SU-DHL-6 (cell line): ENCODE measurements around the gene CFP.

Source experiments
- H2AFZ ChIP-seq: fragments of 200-600 bp; sonication (generic); 2 replicates; pipeline ENCODE4 v1.6.1; 2014; ENCODE audit warnings: low read depth, mild to moderate bottlenecking, moderate library complexity, mixed read lengths, antibody characterized with exemption, low read length; ENCODE audit not compliant: severe bottlenecking
- H3F3A ChIP-seq: fragments of 200-600 bp; shearing (Covaris generic); 2 replicates; pipeline ENCODE4 v1.6.0; 2016; ENCODE audit warnings: antibody characterized with exemption, mild to moderate bottlenecking; ENCODE audit not compliant: insufficient read depth
- H3K27ac ChIP-seq: fragments of 200-600 bp; sonication (generic); 2 replicates; pipeline ENCODE4 v1.5.1; 2016; ENCODE audit warnings: low read depth, mild to moderate bottlenecking, low read length, moderate library complexity, mixed read lengths
- H3K27me3 ChIP-seq: fragments of 200-600 bp; sonication (generic), shearing (Covaris generic); 2 replicates; pipeline ENCODE4 v1.6.0; 2014; ENCODE audit warnings: mild to moderate bottlenecking, low read length
- H3K36me3 ChIP-seq: fragments of 200-600 bp; sonication (generic); 2 replicates; pipeline ENCODE4 v1.6.1; 2014; ENCODE audit warnings: mild to moderate bottlenecking, low read length, mixed read lengths
- H3K4me2 ChIP-seq: fragments of 300-600, 200-600 bp; shearing (Covaris generic), sonication (generic); 2 replicates; pipeline ENCODE4 v1.6.0; 2014; ENCODE audit warnings: low read length, low read depth, mild to moderate bottlenecking; ENCODE audit not compliant: poor library complexity, severe bottlenecking
- H3K4me3 ChIP-seq: fragments of 200-600 bp; sonication (generic); 2 replicates; pipeline ENCODE4 v1.5.1; 2014; ENCODE audit warnings: antibody characterized with exemption, low read length, mild to moderate bottlenecking, mixed read lengths; ENCODE audit not compliant: insufficient read depth, poor library complexity, severe bottlenecking
- H3K79me2 ChIP-seq: fragments of 200-600 bp; sonication (generic); 2 replicates; pipeline ENCODE4 v1.6.1; 2014; ENCODE audit warnings: mild to moderate bottlenecking, low read length, moderate library complexity; ENCODE audit not compliant: insufficient read depth
- H3K9ac ChIP-seq: fragments of 200-600 bp; sonication (generic); 2 replicates; pipeline ENCODE4 v1.7.0; 2014; ENCODE audit warnings: mild to moderate bottlenecking, low read length
- H3K9me2 ChIP-seq: fragments of 200-600 bp; sonication (generic); replicated peaks from 2 replicates; pipeline ENCODE4 v1.6.1; 2014; ENCODE audit warnings: low read length; ENCODE audit not compliant: insufficient read depth
- H3K9me3 ChIP-seq: fragments of 200-600 bp; sonication (generic); 2 replicates; pipeline ENCODE4 v1.6.1; 2014; ENCODE audit warnings: low read length, mixed read lengths; ENCODE audit not compliant: insufficient read depth
- H4K20me1 ChIP-seq: fragments of 200-600 bp; sonication (generic); 2 replicates; pipeline ENCODE4 v1.6.1; 2014; ENCODE audit warnings: low read depth, mild to moderate bottlenecking, antibody characterized with exemption, low read length, moderate library complexity, mixed read lengths
- EZH2phosphoT487 ChIP-seq: fragments of 200-600 bp; sonication (generic), shearing (Covaris generic); conservative IDR thresholded peaks from 2 replicates; pipeline ENCODE4 v1.6.1; 2018; ENCODE audit warnings: mild to moderate bottlenecking, antibody characterized with exemption, low read length, moderate library complexity, mixed read lengths
- TF ChIP-seq, protein P1 (sequence below): fragments of 200-600 bp; sonication (generic); IDR thresholded peaks from one replicate; pipeline ENCODE4 v1.5.1; 2017; ENCODE audit warnings: antibody characterized with exemption, mild to moderate bottlenecking, low read length, moderate library complexity; ENCODE audit not compliant: insufficient read depth, poor library complexity, severe bottlenecking

The CFP gene

DNA sequence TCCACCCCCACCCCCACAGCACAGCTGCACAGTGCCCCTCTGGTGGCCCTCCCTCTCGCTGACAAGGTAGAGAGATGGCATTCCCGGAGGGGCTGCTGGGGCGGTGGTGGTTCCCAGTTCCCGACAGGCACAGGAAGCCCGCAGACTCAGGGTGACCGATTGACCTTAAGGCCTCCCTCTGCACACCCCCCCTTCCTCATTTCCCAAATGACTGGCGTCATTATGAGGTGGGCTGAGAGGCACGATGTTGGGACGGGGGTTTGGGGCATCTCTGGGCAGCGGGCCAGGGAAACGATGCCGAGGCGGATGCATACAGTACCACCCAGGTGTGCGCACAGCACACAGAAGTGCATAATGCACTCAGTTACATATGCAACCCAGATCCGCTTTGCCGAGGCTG is 51.0 kb downstream of the CFP start:
- Histone ChIP-seq H3K4me2 (no peak overlapping the region), H3K36me3 (no peaks in the 10 kb centered on the region), H3K27ac (no peak overlapping the region), H2AFZ (no peak overlapping the region), H3K27me3 (no peaks in the 10 kb centered on the region), H3K9me2 (no peaks in the 10 kb centered on the region), H3K79me2 (no peaks in the 10 kb centered on the region), H3K4me3 (no peak overlapping the region), H3K9me3 (no peaks in the 10 kb centered on the region), H3K9ac (no peak overlapping the region), H3F3A (no peaks in the 10 kb centered on the region), H4K20me1 (no peaks in the 10 kb centered on the region)
- TF ChIP-seq, protein P1, sequence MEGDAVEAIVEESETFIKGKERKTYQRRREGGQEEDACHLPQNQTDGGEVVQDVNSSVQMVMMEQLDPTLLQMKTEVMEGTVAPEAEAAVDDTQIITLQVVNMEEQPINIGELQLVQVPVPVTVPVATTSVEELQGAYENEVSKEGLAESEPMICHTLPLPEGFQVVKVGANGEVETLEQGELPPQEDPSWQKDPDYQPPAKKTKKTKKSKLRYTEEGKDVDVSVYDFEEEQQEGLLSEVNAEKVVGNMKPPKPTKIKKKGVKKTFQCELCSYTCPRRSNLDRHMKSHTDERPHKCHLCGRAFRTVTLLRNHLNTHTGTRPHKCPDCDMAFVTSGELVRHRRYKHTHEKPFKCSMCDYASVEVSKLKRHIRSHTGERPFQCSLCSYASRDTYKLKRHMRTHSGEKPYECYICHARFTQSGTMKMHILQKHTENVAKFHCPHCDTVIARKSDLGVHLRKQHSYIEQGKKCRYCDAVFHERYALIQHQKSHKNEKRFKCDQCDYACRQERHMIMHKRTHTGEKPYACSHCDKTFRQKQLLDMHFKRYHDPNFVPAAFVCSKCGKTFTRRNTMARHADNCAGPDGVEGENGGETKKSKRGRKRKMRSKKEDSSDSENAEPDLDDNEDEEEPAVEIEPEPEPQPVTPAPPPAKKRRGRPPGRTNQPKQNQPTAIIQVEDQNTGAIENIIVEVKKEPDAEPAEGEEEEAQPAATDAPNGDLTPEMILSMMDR, result no peak
- TF ChIP-seq EZH2phosphoT487, result no peak

DNA sequence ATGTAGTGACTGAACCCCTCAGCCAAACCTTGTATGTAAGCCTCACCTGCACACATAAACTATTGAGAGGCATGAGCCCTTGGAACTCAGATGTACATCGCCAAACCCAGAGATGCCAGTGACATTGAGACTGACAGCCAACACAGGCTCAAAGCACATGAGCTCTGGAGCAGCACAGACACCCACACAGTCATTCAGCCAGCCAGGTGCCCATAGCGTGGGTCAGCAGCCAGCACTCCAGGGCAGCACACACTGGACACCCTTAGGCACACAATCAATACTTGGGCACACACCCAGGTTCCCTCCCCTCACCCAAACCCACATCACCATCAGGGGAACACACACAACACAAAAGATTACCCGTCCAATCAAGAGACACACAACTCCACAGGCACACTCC is 51.8 kb downstream of the CFP start:
- Histone ChIP-seq H4K20me1 (no peaks in the 10 kb centered on the region), H3K36me3 (no peaks in the 10 kb centered on the region), H3K79me2 (no peaks in the 10 kb centered on the region), H2AFZ (no peak overlapping the region), H3K27me3 (no peaks in the 10 kb centered on the region), H3F3A (no peaks in the 10 kb centered on the region), H3K9ac (no peak overlapping the region), H3K27ac (no peak overlapping the region), H3K9me3 (no peaks in the 10 kb centered on the region), H3K4me2 (no peak overlapping the region), H3K4me3 (no peak overlapping the region), H3K9me2 (no peaks in the 10 kb centered on the region)
- no peak for TF ChIP-seq EZH2phosphoT487
- TF ChIP-seq, protein P1, result no peak

DNA sequence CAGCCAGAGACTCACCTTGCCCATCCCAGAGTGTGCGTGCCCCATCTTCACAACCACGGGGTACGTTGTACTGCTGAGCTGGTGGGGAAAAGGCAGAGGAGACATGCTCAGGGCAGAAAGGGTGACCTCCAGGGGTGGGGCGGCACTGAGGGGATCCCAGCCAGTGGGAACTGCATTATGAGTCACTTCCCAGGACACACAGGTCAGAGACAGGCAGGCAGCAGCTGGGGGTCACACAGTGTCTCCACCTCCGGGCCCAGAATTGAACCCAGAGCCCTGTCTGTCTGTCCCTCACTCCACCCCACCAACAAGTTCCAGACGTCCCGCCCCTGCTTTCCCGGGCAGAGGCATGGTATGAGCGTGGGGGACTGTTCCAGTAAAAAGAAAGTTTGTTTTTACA is 52.3 kb downstream of the CFP start:
- H3K4me2 ChIP-seq, result no peak overlapping the region
- H2AFZ ChIP-seq, result no peak overlapping the region
- no peaks in the 10 kb centered on the region for H3K79me2 ChIP-seq
- no peaks in the 10 kb centered on the region for H3F3A ChIP-seq
- H4K20me1 ChIP-seq, result no peaks in the 10 kb centered on the region
- TF ChIP-seq, protein P1, result no peak
- no peak for TF ChIP-seq EZH2phosphoT487
- H3K9me3 ChIP-seq, result no peaks in the 10 kb centered on the region
- no peaks in the 10 kb centered on the region for H3K9me2 ChIP-seq
- H3K27me3 ChIP-seq, result no peaks in the 10 kb centered on the region
- no peaks in the 10 kb centered on the region for H3K36me3 ChIP-seq
- H3K27ac ChIP-seq, result no peak overlapping the region
- no peak overlapping the region for H3K9ac ChIP-seq
- H3K4me3 ChIP-seq, result no peak overlapping the region
